HG03565 (cell line): ENCODE results near the gene MCEMP1.

Experiments
- ATAC-seq: cut with Tn5 transposase; IDR thresholded peaks from one replicate; pipeline ENCODE4 v1.9.1; 2021; ENCODE audit warnings: mild to moderate bottlenecking, moderate library complexity; ENCODE audit not compliant: unreplicated experiment

Gene MCEMP1

DNA sequence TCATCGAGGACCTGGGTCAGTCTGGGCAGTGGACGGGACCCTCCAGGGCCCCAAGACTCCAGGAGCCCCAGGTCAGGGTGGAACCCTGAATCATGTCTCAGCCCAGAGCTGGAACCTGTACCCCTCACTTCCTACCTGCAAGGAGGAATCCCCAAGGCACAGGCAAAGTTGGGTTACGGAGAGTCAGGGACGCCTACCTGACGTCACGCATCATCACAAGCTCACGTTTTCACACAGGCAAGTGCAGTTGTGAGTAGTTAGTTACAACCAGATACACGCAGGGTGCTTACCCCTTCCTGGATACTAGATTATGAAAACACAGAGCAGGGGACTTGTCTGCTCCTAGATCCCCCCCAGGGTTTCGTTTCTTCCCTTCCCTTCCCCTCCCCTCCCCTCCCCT is 6.1 kb upstream of the MCEMP1 start:
- no peak for ATAC-seq

DNA sequence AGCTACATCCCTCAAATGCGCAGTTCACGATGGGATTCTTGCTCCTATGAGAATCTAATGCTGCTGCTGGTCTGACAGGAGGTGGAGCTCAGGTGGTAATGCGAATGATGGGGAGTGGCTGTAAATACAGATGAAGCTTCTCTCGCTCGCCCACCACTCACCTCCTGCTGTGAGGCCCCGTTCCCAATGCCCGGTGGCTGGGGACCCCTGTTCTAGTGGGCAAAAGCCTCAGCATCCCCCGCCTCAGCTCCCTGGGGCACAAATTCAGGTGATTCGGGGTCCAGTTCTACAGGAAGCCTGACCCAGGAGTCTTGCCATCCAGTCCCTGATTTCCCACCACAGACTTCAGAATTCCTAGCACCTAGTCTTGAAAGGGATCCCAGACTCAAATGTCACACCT is 4.4 kb upstream of the MCEMP1 start:
- no peak for ATAC-seq

DNA sequence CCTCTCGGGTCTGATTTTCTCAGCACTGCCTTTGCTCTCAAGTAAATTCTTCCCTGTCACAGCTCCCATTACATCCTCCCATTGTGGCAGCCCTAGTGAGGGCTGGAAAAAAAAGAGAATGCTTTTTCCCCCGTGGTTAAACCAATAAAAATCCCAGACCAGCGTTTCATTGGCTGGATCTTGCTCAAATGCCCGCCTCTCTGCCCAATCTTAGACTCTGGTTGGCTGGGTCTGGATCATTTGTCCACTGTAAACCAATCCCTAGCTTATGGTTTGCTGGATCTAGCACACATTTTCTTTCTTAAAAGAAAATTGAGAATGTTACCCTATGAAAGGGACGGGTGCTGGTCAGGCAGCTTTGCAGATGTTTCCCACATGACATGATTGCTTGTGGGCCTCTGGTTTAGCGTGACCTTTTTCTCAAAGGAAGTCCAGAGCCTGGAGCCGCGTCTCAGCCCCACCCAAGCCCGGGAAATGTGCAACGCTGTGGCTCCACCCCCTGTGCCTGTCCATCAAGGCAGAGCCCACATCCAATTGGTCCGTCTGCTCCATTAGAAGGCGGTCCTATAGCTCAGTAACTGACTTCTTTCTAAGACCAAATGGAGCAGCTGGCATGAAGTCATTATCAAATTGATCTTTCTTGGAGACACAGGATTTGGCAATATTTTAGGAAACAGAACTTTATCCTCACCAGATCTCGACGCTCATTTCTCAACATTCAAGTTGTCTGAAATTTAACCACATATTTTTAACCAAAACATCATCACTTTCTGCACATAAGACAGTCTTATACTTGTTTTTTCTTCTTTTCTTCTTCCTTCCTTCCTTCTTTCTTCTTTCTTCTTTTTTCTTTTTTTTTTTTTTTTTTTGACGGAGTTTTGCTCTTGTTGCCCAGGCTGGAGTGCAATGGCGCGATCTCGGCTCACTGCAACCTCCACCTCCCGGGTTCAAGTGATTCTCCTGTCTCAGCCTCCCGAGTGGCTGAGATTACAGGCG is 2.6 kb upstream of the MCEMP1 start:
- no peak for ATAC-seq

DNA sequence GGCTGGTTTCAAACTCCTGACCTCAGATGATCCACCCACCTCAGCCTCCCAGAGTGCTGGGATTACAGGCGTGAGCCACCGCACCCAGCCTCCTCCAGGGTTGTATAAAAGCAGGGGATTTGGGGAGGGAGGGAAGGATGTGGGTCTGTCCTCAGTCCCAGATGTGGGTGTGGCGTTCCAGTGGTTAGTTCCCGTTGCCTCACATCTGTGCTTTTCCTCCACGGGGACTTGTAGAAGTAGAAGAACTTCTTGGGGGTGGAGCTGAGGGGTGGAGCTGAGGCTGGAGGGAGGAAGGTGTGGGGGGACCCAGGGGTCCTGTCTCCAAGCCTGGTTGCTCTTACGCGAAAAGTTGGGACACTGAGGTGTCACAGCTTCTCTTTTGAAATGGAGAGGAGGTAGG is 514 bp upstream of the MCEMP1 start:
- ATAC-seq: no peak

DNA sequence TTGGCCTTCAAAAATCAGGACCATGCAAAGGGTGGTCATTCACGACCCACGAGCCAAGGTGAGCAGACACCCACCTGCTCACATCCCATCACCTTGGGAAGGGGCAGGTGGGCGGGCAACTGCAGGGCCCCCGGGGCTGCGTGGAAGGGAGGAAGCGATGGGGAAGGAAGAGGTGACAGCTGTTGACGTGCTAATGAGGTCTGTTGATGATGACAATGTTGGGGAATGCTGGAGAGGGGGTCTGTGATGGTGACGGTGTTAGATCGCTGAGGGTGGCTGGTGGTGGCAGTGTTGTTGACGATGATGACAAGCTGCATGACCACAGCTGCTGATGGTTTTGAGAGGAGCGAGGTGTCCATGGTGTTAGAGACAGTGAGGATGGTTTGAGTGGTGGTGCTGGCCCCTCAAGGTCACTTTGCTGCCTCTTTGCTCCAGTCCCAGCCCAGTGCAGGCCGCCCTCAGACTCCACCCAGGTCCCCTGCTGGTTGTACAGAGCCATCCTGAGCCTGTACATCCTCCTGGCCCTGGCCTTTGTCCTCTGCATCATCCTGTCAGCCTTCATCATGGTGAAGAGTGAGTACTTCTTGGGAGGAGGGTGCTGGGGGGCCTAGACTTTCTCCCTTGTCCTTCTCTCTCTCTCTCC is 900 bp downstream of the MCEMP1 start:
- no peak for ATAC-seq

DNA sequence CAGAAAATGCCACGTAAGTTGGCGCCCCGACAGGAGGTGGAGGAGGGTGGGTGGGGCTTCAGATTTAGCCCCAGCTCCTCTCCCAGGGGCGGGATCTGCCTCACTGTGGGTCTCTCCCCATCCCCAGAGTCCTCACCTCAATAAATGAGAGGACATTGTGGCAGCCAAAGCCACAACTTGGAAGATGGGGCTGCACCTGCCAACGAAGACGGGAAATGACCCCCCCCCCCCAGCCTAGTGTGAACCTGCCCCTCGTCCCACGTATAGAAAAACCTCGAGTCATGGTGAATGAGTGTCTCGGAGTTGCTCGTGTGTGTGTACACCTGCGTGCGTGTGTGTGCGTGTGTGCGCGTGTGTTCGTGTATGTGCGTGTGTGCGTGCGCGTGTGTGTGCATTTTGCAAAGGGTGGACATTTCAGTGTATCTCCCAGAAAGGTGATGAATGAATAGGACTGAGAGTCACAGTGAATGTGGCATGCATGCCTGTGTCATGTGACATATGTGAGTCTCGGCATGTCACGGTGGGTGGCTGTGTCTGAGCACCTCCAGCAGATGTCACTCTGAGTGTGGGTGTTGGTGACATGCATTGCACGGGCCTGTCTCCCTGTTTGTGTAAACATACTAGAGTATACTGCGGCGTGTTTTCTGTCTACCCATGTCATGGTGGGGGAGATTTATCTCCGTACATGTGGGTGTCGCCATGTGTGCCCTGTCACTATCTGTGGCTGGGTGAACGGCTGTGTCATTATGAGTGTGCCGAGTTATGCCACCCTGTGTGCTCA is 2.3 kb downstream of the MCEMP1 start:
- peak; percentile 47 for ATAC-seq

DNA sequence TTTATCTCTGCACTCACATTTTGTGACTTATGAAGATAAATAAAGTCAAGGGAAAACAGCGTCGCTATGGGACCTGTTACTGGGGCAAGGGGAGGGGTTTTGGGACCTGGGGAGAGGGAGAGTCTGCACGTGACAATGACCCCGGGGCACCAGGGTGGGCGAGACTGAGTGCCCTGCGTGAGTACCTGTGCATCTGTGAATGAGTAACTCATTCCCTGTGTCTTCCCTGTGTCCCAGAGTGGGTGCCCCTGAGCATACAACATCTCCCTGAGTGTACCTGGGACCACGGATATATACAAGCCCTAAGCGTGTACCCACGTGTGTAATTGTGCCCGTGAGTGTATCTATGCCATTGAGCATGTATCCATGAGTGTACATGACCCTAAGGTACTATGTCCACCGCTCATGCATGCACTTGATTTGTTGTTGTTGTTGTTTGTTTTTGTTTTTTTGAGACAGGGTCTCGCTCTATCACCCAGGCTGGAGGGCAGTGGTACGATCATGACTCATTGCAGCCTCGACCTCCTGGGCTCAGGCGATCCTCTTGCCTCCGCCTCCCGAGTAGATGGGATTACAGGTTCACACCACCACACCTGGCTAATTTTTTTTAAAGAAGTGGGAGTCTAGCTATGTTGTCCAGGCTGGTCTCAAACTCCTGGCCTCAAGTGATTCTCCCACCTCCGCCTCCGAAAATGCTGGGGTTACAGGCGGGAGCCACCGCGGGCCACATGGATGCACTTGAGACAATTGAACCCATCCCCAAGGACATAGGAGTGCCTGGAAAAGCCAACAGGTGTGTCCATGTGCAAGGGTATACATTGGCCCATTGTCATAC is 3.1 kb downstream of the MCEMP1 start:
- no peak for ATAC-seq

DNA sequence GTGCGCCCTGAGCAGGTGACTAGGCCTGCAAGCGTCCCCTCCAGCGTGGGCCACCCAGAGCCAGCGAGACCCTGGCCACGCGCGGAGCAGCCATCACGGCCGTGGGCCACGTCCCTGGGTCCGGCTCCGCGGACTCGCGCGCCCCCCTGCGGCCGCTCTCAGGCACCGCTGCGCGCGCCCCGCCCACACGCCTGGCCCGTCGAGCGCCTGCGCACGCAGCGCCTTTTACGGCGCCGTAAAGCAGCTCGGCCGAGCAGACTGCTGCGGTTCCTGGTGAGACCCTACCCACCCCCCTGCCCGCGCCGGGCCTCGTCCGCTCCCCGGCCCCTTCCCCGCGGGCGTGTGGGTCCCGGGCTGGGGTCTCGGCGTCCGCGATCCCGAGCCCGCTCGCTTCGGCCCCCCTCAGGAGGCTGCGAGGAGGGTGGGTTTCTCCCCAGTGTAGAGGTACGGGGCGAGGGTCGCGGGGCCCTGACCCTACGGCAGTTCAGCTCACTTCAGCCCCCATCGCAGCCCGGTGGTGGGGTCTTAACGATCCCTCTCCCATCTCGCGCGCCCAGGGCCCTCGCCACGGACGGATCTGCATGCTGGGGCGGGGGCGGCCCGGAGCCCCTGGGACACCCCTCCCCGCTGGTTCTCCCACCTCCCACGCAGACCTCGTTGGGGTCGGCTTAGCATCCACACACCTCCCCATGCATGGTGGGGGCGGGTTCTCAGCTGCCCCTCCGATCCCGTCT is 3.9 kb downstream of the MCEMP1 start, which contains the start of gene TRAPPC5:
Gene TRAPPC5, plus strand, starts transcription at position 228 of the 734 bp plus-strand sequence. CDS start 1,421 bp downstream, outside the sequence.
- peak; percentile 56 for ATAC-seq

DNA sequence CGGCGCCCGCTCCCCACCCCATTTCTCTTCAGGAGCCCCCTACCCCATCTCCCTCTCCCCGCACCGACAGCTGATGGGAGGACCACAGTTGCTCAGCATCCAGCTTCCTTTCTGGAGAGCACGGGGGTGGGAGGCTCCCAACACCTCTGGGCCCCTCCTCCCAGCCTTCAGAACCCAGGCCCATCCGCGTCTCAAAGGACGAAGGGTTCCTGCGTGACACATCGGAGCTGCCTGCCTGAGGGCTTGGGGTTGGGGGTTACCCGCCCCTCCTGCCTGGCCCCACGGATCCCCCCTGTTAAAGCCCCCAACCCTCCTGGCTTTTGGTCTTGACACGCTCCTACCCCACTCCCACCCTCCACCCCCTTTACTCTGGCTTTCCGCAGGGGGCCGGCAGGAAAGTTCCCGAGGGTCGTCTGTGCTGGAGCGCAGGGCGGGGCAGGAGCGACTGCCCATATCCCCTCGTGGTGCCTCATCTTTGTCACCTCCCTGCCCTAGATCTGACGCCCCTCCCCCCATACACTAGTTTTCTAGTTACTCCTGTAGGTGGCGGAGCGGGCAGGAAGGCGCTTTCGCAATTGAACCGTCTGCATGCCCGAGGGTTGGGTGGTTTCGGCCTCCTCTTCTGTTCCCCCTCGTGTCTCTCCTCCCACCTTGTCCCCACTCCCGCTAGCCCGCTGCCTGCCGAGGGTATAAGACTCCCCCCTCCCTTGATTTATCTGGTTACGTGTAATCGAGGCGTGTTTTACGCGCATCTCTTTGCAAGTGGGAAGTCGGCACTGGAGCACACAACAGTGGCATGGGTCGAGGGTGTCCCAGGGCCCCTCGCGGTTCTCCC is 4.7 kb downstream of the MCEMP1 start:
- no peak for ATAC-seq

DNA sequence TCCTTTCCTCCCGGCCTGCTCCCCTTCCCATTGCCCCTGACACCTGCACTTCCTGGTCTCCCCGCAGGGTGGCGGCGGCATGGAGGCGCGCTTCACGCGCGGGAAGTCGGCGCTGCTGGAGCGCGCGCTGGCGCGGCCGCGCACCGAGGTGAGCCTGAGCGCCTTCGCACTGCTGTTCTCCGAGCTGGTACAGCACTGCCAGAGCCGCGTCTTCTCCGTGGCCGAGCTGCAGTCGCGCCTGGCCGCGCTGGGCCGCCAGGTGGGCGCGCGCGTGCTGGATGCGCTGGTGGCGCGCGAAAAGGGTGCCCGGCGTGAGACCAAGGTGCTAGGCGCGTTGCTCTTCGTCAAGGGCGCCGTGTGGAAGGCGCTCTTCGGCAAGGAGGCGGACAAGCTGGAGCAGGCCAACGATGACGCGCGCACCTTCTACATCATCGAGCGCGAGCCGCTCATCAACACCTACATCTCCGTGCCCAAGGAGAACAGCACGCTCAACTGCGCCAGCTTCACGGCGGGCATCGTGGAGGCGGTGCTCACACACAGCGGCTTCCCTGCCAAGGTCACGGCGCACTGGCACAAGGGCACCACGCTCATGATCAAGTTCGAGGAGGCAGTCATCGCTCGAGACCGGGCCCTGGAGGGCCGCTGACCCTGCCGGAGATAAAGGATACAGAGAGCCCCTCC is 5.4 kb downstream of the MCEMP1 start:
- no peak for ATAC-seq

DNA sequence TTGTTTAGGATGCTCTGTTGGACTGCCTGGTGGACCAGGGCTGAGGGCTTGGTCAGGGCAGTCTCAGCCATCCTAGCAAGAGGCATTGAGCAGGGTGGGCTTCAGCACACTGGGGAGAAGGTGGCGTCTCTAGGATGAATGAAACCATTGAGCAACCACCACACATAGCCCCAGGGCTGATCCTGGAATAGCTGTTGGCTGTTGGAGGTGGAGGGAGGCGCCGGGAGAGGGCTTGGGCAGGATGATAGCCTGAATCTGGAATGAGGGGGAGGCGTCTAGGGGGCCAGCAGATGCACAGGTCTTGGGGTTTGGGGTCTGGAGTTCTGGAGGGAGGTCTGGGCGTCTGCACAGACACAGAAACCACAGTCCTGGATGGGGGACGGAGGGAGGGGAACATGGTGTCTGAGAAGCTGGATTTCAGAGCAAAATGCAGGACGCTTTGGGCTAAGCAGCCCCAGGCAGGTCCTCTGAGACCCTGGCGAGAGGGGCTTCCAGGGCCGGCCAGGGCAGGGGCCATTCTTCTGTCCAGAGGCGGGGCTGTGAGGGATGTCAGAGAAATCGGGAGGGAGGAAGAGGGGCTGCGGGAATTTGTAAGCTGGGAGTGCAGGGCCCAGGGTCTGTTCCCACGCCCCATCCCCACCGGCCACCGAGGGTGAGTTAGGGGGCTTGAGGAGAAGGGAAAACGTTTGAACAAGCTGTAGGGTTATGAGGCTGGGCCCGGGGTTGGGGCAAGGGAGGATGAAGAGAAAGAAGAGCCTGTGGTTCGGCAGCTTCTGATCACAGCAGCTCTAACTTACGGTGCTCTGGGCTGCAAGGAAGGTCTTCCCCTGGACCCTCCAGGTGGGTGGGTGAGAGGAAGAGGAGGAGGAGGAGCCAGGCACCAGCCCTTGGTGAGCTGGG is 8.9 kb downstream of the MCEMP1 start:
- no peak for ATAC-seq

DNA sequence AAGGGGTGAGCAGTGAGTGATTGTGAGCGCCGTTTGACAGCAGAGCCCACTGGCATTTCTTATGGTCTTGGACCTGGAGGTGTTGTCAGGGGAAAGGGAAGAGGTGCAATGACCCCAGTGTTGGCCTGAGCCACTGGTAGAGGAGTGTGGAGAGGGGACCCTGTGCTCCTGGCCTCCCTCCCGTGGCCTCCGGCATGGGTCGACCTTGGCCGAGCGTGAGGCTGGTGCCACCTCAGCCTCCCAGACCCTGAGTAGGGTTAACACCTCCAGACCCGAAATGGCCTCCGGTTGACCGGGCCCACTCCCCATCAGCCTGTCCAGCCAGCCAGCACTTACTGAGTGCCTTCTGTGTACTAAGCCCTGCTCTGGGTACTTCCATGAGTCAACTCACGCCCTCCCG is 10.3 kb downstream of the MCEMP1 start:
- ATAC-seq: no peak

DNA sequence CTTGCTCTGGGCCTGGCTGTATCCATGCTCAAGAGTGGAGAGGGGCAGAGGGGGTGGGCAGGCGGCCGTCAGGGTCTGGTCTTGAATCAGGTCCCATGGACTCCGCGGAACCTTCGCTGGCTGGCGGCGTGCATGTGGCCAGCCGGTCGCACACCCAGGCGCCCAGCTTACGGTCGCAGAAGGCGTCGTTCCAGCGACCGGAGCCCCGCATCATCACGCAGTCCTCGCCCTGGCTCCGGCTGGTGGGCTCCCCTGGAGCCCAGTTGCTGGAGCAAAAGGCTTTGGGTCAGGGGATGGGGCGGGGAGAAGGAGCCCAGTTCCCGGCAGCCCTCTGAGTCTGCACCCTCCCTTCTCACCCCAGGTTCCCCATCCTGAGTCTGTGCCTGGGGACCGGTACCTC is 12.3 kb downstream of the MCEMP1 start:
- ATAC-seq: no peak

DNA sequence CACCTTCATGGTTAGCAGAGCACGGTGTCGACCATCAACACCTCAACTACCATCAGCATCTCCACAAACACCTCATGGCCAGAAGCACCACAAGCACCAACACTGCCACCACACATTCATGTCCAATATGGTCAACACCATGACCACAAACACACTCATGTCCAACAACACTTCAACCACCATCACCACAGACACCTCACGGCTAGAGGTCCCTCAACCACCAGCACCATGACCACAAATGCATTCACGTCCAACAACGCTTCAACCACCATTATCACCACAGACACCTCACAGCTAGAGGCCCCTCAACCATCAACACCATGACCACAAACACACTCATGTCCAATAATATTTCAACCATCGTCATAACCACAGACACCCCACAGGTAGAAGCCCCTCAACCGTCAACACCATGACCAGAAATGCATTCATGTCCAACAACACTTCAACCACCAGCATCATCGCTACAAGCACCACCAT is 13.9 kb downstream of the MCEMP1 start:
- no peak for ATAC-seq

DNA sequence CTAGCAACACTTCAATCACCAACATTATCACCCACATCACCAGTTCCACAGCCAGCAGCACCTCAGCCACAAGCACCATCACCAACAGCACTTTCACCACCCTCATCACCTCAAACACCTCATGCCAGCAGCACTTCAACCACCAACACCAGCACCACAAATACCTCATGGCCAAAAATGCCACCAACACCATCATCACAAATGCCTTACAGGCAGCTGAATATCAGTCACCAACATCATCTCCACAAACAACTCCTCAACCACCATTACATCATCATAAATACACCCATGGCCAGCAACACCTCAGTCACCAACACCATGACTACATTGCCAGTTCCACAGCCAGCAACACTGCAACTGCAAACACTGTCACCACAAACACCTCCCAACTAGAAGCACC is 14.6 kb downstream of the MCEMP1 start:
- ATAC-seq: no peak

DNA sequence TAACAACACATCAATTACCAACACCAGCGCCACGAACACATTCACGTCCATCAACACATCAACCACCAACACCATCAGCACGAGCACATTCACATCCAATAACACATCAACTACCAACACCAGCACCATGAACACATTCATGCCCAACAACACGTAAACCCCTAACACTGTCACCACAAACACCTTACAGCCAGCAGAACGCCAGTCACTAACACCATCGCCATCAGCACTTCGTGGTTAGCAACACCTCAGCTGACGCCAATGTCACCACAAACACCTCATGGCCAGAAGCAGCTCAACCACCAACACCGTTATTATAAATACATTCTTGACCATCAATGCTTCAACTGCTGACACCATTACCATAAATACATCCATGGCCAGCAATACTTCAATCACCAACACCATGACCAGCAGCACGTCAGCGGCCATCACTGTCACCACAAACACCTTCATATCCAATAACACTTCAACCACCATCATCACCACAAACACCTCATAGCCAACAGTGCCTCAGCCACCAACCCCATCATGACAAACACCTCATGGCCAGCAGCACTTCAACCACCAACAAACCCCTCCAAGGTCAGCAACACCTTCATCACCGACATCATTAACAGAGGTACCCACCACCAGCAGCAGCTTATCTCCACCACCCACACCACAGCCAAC is 15.7 kb downstream of the MCEMP1 start:
- no peak for ATAC-seq

DNA sequence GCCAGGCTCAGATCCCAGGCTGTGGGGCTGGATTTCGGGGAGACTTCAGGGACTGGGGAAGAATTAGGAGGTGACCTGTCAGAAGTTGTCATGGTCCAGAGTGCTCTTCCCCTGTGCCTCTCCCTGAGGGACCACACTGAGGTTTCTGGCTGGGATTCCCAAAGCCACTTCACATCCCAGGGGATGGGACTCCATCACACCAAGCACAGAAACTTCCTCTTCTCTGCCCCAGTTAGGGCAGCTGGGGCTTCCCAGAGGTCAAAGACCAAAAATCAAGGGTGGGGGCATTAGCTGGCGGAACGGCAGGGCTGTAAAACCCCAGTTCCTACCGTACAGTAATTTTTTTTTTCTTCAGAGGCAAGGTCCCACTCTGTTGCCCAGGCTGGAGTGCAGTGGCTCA is 17.6 kb downstream of the MCEMP1 start:
- no peak for ATAC-seq
